NT2/D1 (cell line): Measurements from ENCODE around the gene SLC7A14.

Source experiments
- YY1 ChIP-seq: IDR thresholded peaks from 2 replicates; pipeline ENCODE4 v1.6.1; 2011; ENCODE audit not compliant: insufficient read length, insufficient read depth
- ZNF274 ChIP-seq: IDR thresholded peaks from 2 replicates; pipeline ENCODE4 v1.6.1; 2011; ENCODE audit warnings: mild to moderate bottlenecking, low read depth, low read length

- TF ChIP-seq ZNF274 (no peak), YY1 (no peak)
Measured at GRCh38 chr3:170491901-170492300, 94.0 kb downstream of the SLC7A14 start.
